ENCODE data around the gene PALD1. TPM values are rescaled to one million over a fixed set of nuclear protein-coding genes. Genes with fewer than 3 reads are reported as not detected.
"Not testable (repeated sequence)": the region's sequence is repeated elsewhere in the genome, so short reads cannot be mapped to it uniquely, and the experiment has no call there.

PALD1 gene
- polyA plus RNA-seq, 1 donor from 2014 or later: 0.08 TPM

DNA sequence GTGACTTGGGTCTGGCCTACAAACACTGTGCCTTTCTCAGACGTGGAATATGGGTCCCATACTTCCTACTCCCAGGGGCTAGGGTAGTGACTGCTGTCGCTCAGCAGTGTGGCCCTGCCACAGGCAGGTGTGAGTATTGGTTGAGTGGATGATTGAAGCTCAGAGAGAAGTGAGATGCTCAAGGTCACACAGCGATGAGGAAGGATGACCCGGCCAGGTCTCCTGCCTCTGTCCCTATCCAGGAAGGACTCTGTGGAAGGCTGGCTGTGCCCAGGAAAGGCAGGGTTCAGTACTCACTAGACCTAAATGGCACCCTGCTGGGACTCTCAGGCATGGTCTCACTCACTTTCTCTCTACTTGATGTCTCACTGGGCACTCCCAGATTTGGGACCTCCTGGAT lies 121.2 kb downstream of the PALD1 start:
- Mint-ChIP-seq H3K4me3 (peak overlapping the region in 1 of 4 donors; percentile 73), H3K27ac (no peak overlapping the region), H3K27me3 (no peaks in the 10 kb centered on the region), H3K36me3 (no peaks in the 10 kb centered on the region), H3K4me1 (peaks cover 0 to 2% (median under 1%) of the 10 kb centered on the region in 3 donors), H3K9me3 (no peaks in the 10 kb centered on the region)

DNA sequence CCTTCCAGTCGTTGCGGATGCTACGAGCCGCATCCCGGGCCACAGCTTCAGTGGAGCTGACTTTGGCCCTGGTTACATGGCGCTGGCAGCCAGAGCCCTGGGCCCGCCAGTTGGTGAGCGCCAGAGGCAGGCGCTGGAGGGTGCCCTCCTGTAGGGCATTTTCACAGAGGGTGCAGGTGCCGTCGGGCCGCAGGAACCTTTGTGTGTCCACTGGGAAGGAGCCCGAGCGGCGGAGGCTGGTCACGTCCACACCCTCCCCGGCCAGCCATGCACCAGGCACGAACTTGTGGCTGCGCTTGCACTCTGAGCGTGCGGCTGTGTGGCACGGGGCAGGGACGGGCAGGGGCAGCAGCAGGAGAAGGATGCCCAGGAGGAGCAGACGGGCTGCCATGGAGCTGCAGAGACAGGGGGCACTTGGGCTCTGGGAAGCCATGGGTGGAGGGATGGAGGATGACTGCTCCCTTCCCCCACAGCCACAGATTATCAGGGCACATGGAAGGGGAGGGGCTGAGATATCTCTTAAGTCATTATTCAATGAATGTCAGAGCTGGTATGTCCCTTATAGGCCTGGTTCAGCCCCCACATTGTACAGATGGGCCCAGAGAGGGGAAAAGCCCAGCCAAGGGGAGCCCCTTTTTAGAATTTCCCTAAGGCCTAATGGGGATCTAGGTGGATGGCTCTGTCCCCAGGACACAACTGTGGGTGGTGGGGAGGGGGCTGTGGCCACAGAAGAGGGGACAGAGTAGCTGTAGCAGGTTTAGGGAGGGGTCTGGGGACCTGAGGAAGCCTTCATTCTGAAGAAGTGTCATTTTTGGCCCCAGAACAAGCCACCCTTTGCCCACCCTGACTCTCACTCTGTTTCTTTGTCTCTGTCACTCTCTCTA lies 122.2 kb downstream of the PALD1 start:
- Mint-ChIP-seq H3K4me3 (peak overlapping the region in 2 of 4 donors; percentile 16 to 77), H3K27ac (peak overlapping the region in 1 of 3 donors; percentile 57), H3K4me1 (no peaks in the 10 kb centered on the region), H3K9me3 (no peaks in the 10 kb centered on the region), H3K36me3 (no peaks in the 10 kb centered on the region), H3K27me3 (no peaks in the 10 kb centered on the region)

GRCh38 chr10:70601746-70602145 lies 123.2 kb downstream of the PALD1 start:
- Mint-ChIP-seq H3K4me1 (no peaks in the 10 kb centered on the region), H3K27ac (no peak overlapping the region), H3K4me3 (peak overlapping the region in 1 of 4 donors; percentile 51), H3K36me3 (no peaks in the 10 kb centered on the region), H3K27me3 (no peaks in the 10 kb centered on the region), H3K9me3 (no peaks in the 10 kb centered on the region)

GRCh38 chr10:70602665-70603448 lies 124.3 kb downstream of the PALD1 start, which contains the start of gene PRF1:
Gene PRF1, minus strand, starts transcription at chr10:70602741. Its CDS starts 1,839 bp downstream, at chr10:70600902.
- Mint-ChIP-seq H3K27ac (peak within 1 kb of the TSS in 2 of 3 donors; percentile 71 to 75), H3K9me3 (no peaks in the 10 kb centered on the region), H3K36me3 (no peaks in the 10 kb centered on the region), H3K27me3 (no peaks in the 10 kb centered on the region), H3K4me1 (no peaks in the 10 kb centered on the region), H3K4me3 (peak within 1 kb of the TSS; percentile 26 to 94 (median 60))

DNA sequence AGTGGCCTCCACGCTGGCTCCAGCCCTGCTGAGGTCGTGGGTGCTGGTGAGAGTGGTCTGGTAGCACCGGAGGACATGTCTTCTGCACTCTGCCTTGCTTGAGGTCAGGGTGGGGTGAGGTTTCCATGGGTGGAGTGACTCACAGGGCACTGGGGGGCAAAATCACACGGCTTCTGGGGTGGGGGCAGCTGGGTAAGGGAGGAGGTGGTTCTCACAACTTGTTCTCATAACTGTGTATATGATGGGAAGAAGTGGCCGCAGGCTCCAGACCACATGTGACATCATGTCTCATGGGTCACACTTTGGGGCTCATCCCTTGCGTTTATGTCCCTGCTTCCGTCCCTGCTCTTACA lies 124.9 kb downstream of the PALD1 start:
- H3K27ac Mint-ChIP-seq: peak overlapping the region in 1 of 3 donors; percentile 75
- H3K27me3 Mint-ChIP-seq: no peaks in the 10 kb centered on the region
- no peaks in the 10 kb centered on the region for H3K4me1 Mint-ChIP-seq
- peak overlapping the region in 1 of 4 donors; percentile 55 for H3K4me3 Mint-ChIP-seq
- H3K9me3 Mint-ChIP-seq: no peaks in the 10 kb centered on the region
- H3K36me3 Mint-ChIP-seq: no peaks in the 10 kb centered on the region

- no peaks in the 10 kb centered on the region for H3K36me3 Mint-ChIP-seq
- no peaks in the 10 kb centered on the region for H3K4me1 Mint-ChIP-seq
- H3K4me3 Mint-ChIP-seq: no peak overlapping the region
- no peaks in the 10 kb centered on the region for H3K27me3 Mint-ChIP-seq
- H3K27ac Mint-ChIP-seq: peak overlapping the region in 1 of 3 donors; percentile 75
- peaks cover 0 to 1% (median 0%) of the 10 kb centered on the region in 3 donors for H3K9me3 Mint-ChIP-seq
Observed at GRCh38 chr10:70604106-70604505, 125.5 kb downstream of the PALD1 start.

- peaks cover 0 to 1% (median 0%) of the 10 kb centered on the region in 3 donors for H3K9me3 Mint-ChIP-seq
- H3K36me3 Mint-ChIP-seq: peaks cover 2% of the 10 kb centered on the region
- no peak overlapping the region for H3K27ac Mint-ChIP-seq
- no peak overlapping the region for H3K4me3 Mint-ChIP-seq
- H3K27me3 Mint-ChIP-seq: no peaks in the 10 kb centered on the region
- no peaks in the 10 kb centered on the region for H3K4me1 Mint-ChIP-seq
Observed at GRCh38 chr10:70605161-70605560, 126.6 kb downstream of the PALD1 start.

DNA sequence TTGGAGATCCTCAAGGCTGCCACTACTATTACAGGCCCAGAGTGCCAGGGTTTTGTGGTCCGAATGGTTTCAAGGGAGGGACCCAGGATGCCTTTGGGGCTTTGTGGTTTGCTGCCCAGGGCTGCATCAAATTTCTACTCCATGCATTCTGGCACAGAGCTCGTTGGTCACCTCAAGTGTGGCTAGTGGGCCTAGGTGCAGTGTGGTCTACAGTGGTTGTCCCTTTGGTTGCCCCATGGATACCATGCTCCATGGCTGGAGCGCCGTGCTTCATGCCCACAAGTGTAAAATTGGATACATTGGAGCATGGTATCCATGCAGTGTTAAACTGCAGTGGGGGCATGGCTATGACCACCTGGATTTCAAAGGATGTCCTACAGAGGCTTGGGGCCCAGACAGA lies 129.4 kb downstream of the PALD1 start:
- Mint-ChIP-seq H3K27ac (no peak overlapping the region), H3K4me1 (peaks cover 0 to 1% (median 1%) of the 10 kb centered on the region in 3 donors)

GRCh38 chr10:70613941-70614340 lies 135.4 kb downstream of the PALD1 start:
- Mint-ChIP-seq H3K27ac (peak overlapping the region in 1 of 3 donors; percentile 74), H3K9me3 (peaks cover 1 to 4% (median 2%) of the 10 kb centered on the region in 3 donors), H3K4me1 (peaks cover 0 to 3% (median 1%) of the 10 kb centered on the region in 3 donors), H3K4me3 (no peak overlapping the region), H3K36me3 (peaks cover 3% of the 10 kb centered on the region), H3K27me3 (peaks cover 18% of the 10 kb centered on the region)

More for the DNA sequence above, 129.4 kb downstream of the PALD1 start:
- Mint-ChIP-seq H3K36me3 (peaks cover 2% of the 10 kb centered on the region), H3K9me3 (peaks cover 0 to 3% (median 1%) of the 10 kb centered on the region in 3 donors), H3K4me3 (no peak overlapping the region), H3K27me3 (peaks cover under 1% of the 10 kb centered on the region)

GRCh38 chr10:70614364-70614763 lies 135.8 kb downstream of the PALD1 start:
- not testable (repeated sequence) for H3K4me1 Mint-ChIP-seq, H3K36me3 Mint-ChIP-seq, H3K9me3 Mint-ChIP-seq, H3K27ac Mint-ChIP-seq
- H3K27me3 Mint-ChIP-seq: peaks cover 18% of the 10 kb centered on the region
- H3K4me3 Mint-ChIP-seq: peak overlapping the region in 1 of 4 donors; percentile 39

DNA sequence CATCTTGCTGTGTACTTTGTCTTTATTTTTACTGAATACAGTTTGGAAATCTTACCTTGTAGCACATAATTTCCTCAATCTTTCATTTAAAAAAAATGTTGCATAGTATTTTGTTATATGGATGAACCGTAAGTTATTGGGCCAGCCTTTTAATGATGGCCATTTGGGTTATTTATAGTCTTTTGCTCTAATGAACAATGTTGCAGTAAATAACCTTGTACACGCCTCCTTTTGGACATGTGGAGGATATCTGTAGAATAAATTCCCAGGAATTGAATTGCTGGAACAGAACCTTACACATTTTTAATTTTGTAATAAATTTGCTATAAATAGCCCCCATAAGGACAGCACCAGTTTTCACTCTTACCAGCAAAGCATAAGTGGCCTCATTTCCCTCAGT lies 136.6 kb downstream of the PALD1 start:
- peaks cover 18% of the 10 kb centered on the region for H3K27me3 Mint-ChIP-seq
- peaks cover 1% of the 10 kb centered on the region for H3K36me3 Mint-ChIP-seq
- no peak overlapping the region for H3K27ac Mint-ChIP-seq
- peaks cover 4 to 16% (median 6%) of the 10 kb centered on the region in 3 donors for H3K9me3 Mint-ChIP-seq
- peaks cover 0 to 3% (median 1%) of the 10 kb centered on the region in 3 donors for H3K4me1 Mint-ChIP-seq
- no peak overlapping the region for H3K4me3 Mint-ChIP-seq

DNA sequence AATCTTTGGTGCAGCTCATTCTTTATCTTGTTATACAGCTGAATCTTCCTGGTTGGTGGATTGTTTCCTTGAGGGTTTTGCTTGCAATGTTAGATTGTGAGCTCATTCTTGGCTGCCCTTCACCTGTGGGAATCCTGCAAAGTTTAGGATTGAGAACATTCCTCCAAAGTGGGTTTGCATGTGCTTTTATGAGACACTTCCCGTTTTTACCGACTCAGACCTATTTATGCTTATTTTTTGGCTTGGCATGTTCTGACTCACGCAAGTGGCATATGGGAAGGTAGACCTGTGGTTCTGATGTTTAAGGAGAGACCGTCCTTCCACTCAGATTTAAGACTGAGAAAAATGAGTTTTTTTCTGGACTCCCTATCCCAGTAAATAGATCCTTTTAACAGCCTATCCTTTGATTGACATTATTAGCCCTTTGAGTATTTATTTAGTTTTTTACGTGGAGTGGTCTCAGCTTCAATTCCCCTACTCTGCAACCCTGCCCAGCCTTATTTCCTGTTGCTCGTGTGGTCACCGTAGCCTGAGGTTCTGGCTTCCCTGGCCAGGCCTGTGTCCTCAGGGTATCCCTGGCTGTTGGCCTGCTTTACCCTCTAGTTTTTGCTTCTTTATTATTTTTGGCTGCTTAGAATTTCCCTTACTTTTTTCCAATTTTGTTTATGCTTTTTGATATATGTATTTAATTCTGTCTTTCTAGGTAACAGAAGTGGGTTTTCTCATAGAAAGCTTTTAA lies 137.4 kb downstream of the PALD1 start:
- Mint-ChIP-seq H3K27ac (no peak overlapping the region), H3K4me1 (peaks cover 0 to 3% (median 1%) of the 10 kb centered on the region in 3 donors), H3K36me3 (peaks cover 1% of the 10 kb centered on the region), H3K4me3 (no peak overlapping the region), H3K9me3 (peaks cover 7 to 23% (median 9%) of the 10 kb centered on the region in 3 donors), H3K27me3 (peaks cover 18% of the 10 kb centered on the region)

DNA sequence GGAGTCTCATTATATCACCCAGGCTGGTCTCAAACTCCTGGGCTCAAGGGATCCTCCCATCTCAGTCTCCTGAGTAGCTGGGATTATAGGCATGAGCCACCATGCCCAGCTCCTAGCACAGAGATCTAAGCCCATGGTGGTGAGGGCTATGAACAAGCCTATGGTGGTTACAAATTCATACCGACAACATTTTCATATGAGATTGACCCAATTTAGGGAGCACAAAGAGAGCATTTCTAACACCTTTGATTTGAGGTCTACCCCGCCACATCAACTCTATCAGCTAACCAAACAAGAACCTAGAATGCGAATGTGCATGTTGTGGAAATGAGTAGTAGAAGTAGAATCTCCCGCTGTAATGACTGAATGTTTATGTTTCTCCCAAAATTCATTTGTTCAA lies 138.2 kb downstream of the PALD1 start:
- H3K36me3 Mint-ChIP-seq: peaks cover 1% of the 10 kb centered on the region
- H3K4me1 Mint-ChIP-seq: peaks cover 0 to 2% (median under 1%) of the 10 kb centered on the region in 3 donors
- H3K4me3 Mint-ChIP-seq: no peak overlapping the region
- peaks cover 18% of the 10 kb centered on the region for H3K27me3 Mint-ChIP-seq
- peaks cover 6 to 23% (median 9%) of the 10 kb centered on the region in 3 donors for H3K9me3 Mint-ChIP-seq
- no peak overlapping the region for H3K27ac Mint-ChIP-seq
